K562 (cell line): ENCODE results near the gene CERS1. TPM values are rescaled to one million over a fixed set of nuclear protein-coding genes. Genes with fewer than 3 reads are reported as not detected.

Source experiments
- ATAC-seq: fragments of 200-7000 bp; cut with Tn5 transposase; 3 replicates; pipeline ENCODE4 v1.9.1; 2020; ENCODE audit warnings: moderate library complexity
- BruUV-seq: library from RNA; stranded (reverse); fragments of 400-500 nt; replicated peaks from 2 replicates; lab custom pipeline; 2021; lab: Mats Ljungman, UMichigan
- CTCF ChIA-PET: fragments of 300-600 bp; formaldehyde crosslinking; extraction: SDS; loops from one replicate; lab custom pipeline; 2021; ENCODE audit warnings: low intra/inter-chr PET ratio; lab: Yijun Ruan, JAX
- POLR2A ChIA-PET: fragments of 300-600, 350-650 bp; sonication (Branson Sonifier 250); formaldehyde crosslinking; extraction: SDS; loops from one replicate; lab custom pipeline; 2021; ENCODE audit warnings: antibody characterized with exemption, inconsistent platforms; lab: Yijun Ruan, JAX
- DNase-seq, 4 experiments: peaks; one replicate each; pipeline versions ENCODE4 v3.0.0 to v3.0.0-alpha.2; 2011 to 2018; ENCODE audit warnings: low spot score in 3 of 4, mixed read lengths in 3 of 4; ENCODE audit errors: extremely low read depth in 1 of 4
- FAIRE-seq: peaks from 2 replicates; lab custom pipeline; 2011; peaks lifted over from hg19 to GRCh38; lab: Jason Lieb, UNC
- H2AFZ ChIP-seq: 2 replicates; pipeline ENCODE4 v1.6.0; 2011; ENCODE audit warnings: low read depth, low read length, control low read depth, inconsistent platforms
- H3K27ac ChIP-seq: fragments of 200-600 bp; 3 replicates; pipeline ENCODE4 v1.8.0; 2011; ENCODE audit warnings: low read depth, mild to moderate bottlenecking, control low read depth, inconsistent platforms, low read length, moderate library complexity, mixed read lengths; ENCODE audit errors: extremely low read depth
- H3K27me3 ChIP-seq, 2 experiments: fragments of 300-600 bp in 1 of 2; 2 replicates in 1 of 2; 3 replicates in 1 of 2; pipeline versions ENCODE4 v1.6.0 to v1.8.0; 2011; ENCODE audit warnings: inconsistent platforms in 2 of 2, low read length in 2 of 2, mild to moderate bottlenecking in 1 of 2, mixed read lengths in 1 of 2, moderate library complexity in 1 of 2; ENCODE audit not compliant: control insufficient read depth in 2 of 2, insufficient read depth in 2 of 2
- H3K36me3 ChIP-seq: fragments of 300-600 bp; 3 replicates; pipeline ENCODE4 v1.8.0; 2011; ENCODE audit warnings: mild to moderate bottlenecking, low read length, inconsistent platforms; ENCODE audit not compliant: control insufficient read depth, insufficient read depth
- H3K4me1 ChIP-seq, 2 experiments: fragments of 200-600 bp in 1 of 2; replicated peaks in 1 of 2; 2 replicates in 1 of 2; 3 replicates in 1 of 2; pipeline versions ENCODE4 v1.5.1 to v1.8.0; 2011; ENCODE audit warnings: inconsistent platforms in 2 of 2, low read length in 2 of 2, mild to moderate bottlenecking in 1 of 2, mixed read lengths in 1 of 2, moderate library complexity in 1 of 2; ENCODE audit not compliant: control insufficient read depth in 2 of 2, insufficient read depth in 2 of 2
- H3K4me2 ChIP-seq: 2 replicates; pipeline ENCODE4 v1.6.1; 2011; ENCODE audit warnings: low read length, control low read depth, inconsistent platforms, mixed read lengths; ENCODE audit not compliant: insufficient read depth
- H3K4me3 ChIP-seq: fragments of 200-600 bp; sonication (generic), shearing (Covaris generic); 2 replicates; pipeline ENCODE4 v1.5.1; 2016; ENCODE audit warnings: control low read depth, inconsistent platforms
- H3K79me2 ChIP-seq: fragments of 200-600 bp; 3 replicates; pipeline ENCODE4 v1.8.0; 2011; ENCODE audit warnings: low read length, inconsistent platforms; ENCODE audit not compliant: control insufficient read depth, insufficient read depth
- H3K9ac ChIP-seq, 2 experiments: 2 replicates each; pipeline versions ENCODE4 v1.6.0 to v1.6.1; 2011; ENCODE audit warnings: low read depth in 2 of 2, low read length in 2 of 2, control low read depth in 1 of 2, inconsistent platforms in 1 of 2, mild to moderate bottlenecking in 1 of 2, mixed read lengths in 1 of 2; ENCODE audit not compliant: insufficient read depth in 1 of 2
- H3K9me1 ChIP-seq: one replicate; pipeline ENCODE4 v1.6.0; 2011; ENCODE audit warnings: inconsistent platforms, mild to moderate bottlenecking, low read length, moderate library complexity; ENCODE audit not compliant: control insufficient read depth, insufficient read depth
- H3K9me3 ChIP-seq: replicated peaks from 2 replicates; pipeline ENCODE4 v1.5.1; 2011; ENCODE audit warnings: low read depth, low read length, inconsistent platforms; ENCODE audit not compliant: control insufficient read depth, insufficient read depth
- H4K20me1 ChIP-seq: replicated peaks from 2 replicates; pipeline ENCODE4 v1.6.1; 2011; ENCODE audit warnings: low read length, inconsistent platforms, mixed read lengths; ENCODE audit not compliant: control insufficient read depth, insufficient read depth
- MAFG ChIP-seq: fragments of 450-650 bp; conservative IDR thresholded peaks from 2 replicates; pipeline ENCODE4 v1.6.1; 2016; ENCODE audit warnings: missing genetic modification characterization, missing compliant biosample characterization
- POLR2A ChIP-seq: fragments of 450-650 bp; conservative IDR thresholded peaks from 2 replicates; pipeline ENCODE4 v1.6.1; 2016
- POLR2G ChIP-seq: fragments of 200-400 bp; formaldehyde crosslinking; IDR thresholded peaks from 2 replicates; pipeline ENCODE4 v1.6.1; 2017; ENCODE audit warnings: low read depth, mild to moderate bottlenecking, antibody characterized with exemption, low read length, moderate library complexity
- ZNF140 ChIP-seq: fragments of 250-450 bp; sonication (Bioruptor Pico); IDR thresholded peaks from 2 replicates; pipeline ENCODE4 v1.8.0; 2021; ENCODE audit warnings: moderate library complexity, mild to moderate bottlenecking, inconsistent platforms
- WGBS: fragments of 100-300 bp; shearing (Covaris generic); methylation state at CpG from one replicate; pipeline ENCODE4 v1.1.6; 2016; ENCODE audit warnings: low coverage, mixed read lengths; ENCODE audit not compliant: insufficient coverage; ENCODE audit errors: missing lambda C conversion rate; 5-methylcytosine and 5-hydroxymethylcytosine counted together
- in situ Hi-C: fragments of 300-500 bp; cut with MboI; formaldehyde crosslinking; loops from 4 replicates; pipeline ENCODE4 v1.15.0; 2018; ENCODE audit warnings: inconsistent platforms, mixed read lengths
- intact Hi-C: fragments of 100-400 bp; cut with micrococcal nuclease; formaldehyde crosslinking; loops from 2 replicates; pipeline ENCODE4 v1.14.2; 2022
- polyA plus RNA-seq, 8 experiments: library from polyadenylated mRNA; depleted of rRNA in 4 of 8; stranded (reverse) in 5 of 8; unstranded in 3 of 8; fragments of >200 nt; fragmentation: Nextera tagmentation in 2 of 8; fragmentation: Illumina TruSeq in 1 of 8; extraction: Ambion mirVana in 2 of 8; extraction: Trizol in 1 of 8; gene quantifications; 2 replicates each; pipeline versions ENCODE4 v1.2.1 to v1.2.3, GENCODE V29; 2011 to 2014; ENCODE audit warnings: inconsistent platforms in 1 of 8, missing spikeins in 1 of 8
- total RNA-seq, 7 experiments: library from RNA; depleted of rRNA in 6 of 7; stranded (reverse); fragments of >200 nt in 6 of 7; fragmentation: Illumina TruSeq in 2 of 7; extraction: Trizol in 2 of 7; gene quantifications; 2 replicates each; pipeline versions ENCODE4 v1.2.1 to v1.2.3, GENCODE V29; 2011 to 2021; ENCODE audit warnings: low replicate concordance in 1 of 7
- TF ChIP-seq, protein P1 (sequence below), 2 experiments: IDR thresholded peaks; 2 replicates each; pipeline ENCODE4 v1.6.1; 2011; ENCODE audit warnings: borderline replicate concordance in 1 of 2, control low read depth in 1 of 2, low read depth in 1 of 2, low read length in 1 of 2, mild to moderate bottlenecking in 1 of 2, mixed read lengths in 1 of 2, moderate library complexity in 1 of 2; ENCODE audit not compliant: insufficient read depth in 1 of 2, insufficient read length in 1 of 2, poor library complexity in 1 of 2, severe bottlenecking in 1 of 2; ENCODE audit errors: extremely low read depth in 1 of 2

CERS1 gene
- total and polyA plus RNA-seq, 9 of the 15 experiments (the other 6 are each of a cell fraction or from before 2014, with no cell fraction given), result 0.33 to 1.5 (median 0.86) TPM; not detected in 2

- BruUV-seq, result no TSS peak
Measured at GRCh38 chr19:18869781-18870530, 26.0 kb downstream of the CERS1 start.

More at GRCh38 chr19:18869781-18870530, 26.0 kb downstream of the CERS1 start:
- Histone ChIP-seq H3K79me2 (no peaks in the 10 kb centered on the region), H3K4me2 (no peak overlapping the region), H3K9me1 (peaks cover 3% of the 10 kb centered on the region), H3K27ac (no peak overlapping the region), H3K4me3 (no peak overlapping the region), H3K9me3 (no peaks in the 10 kb centered on the region), H4K20me1 (0 out of 2 replicates have a peak, but pooled peaks cover 6% of the 10 kb centered on the region), H3K4me1 (peaks cover 8 to 55% of the 10 kb centered on the region in 2 experiments), H2AFZ (no peak overlapping the region), H3K9ac (no peak overlapping the region), H3K36me3 (peaks cover 35% of the 10 kb centered on the region; the same call in 2 of the 3 replicates), H3K27me3 (no peaks in the 10 kb centered on the region)
- FAIRE-seq, result no peak
- 0 out of 2 replicates have a peak, but pooled peaks have one; percentile 35 for TF ChIP-seq POLR2A
- peak; percentile 66; the same call in 1 of the 2 replicates for TF ChIP-seq POLR2G
- TF ChIP-seq ZNF140 (CRISPR knock-in tag), result no peak
- TF ChIP-seq, protein P1, sequence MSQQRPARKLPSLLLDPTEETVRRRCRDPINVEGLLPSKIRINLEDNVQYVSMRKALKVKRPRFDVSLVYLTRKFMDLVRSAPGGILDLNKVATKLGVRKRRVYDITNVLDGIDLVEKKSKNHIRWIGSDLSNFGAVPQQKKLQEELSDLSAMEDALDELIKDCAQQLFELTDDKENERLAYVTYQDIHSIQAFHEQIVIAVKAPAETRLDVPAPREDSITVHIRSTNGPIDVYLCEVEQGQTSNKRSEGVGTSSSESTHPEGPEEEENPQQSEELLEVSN (IDR thresholded peaks at IDR 0.05; ENCODE audit: borderline replicate concordance in 1 of 2, extremely low read depth in 1 of 2, insufficient read depth in 1 of 2, insufficient read length in 1 of 2, low read depth in 1 of 2, low read length in 1 of 2, poor library complexity in 1 of 2, severe bottlenecking in 1 of 2), result peak in 1 of 2 experiments; percentile 2
- no peak for TF ChIP-seq MAFG (tag)
- WGBS, result 93% methylated on average over 17 of the region's 62 CpGs
- in situ Hi-C loops, result no loop called here
- POLR2A ChIA-PET, result no interaction called here
- no peak for ATAC-seq
- CTCF ChIA-PET, result no interaction called here
- no peak for DNase-seq
- intact Hi-C loops, result loop anchor here (5.0 kb wide), 1 partner anchor 98 kb away; no protein-coding TSS in a partner anchor
